Neural cell (in vitro differentiated cells): ENCODE results near the gene CD300LB.
"Not testable (repeated sequence)": the region's sequence is repeated elsewhere in the genome, so short reads cannot be mapped to it uniquely, and the experiment has no call there.

Experiments
- CTCF ChIP-seq: fragments of 450-650 bp; IDR thresholded peaks from 2 replicates; pipeline ENCODE4 v1.5.1; 2014; ENCODE audit warnings: antibody characterized with exemption, mild to moderate bottlenecking, moderate library complexity; ENCODE audit not compliant: poor library complexity, severe bottlenecking
- POLR2AphosphoS5 ChIP-seq: IDR thresholded peaks from 2 replicates; pipeline ENCODE4 v1.6.1; 2012
- SMC3 ChIP-seq: fragments of 450-650 bp; conservative IDR thresholded peaks from 2 replicates; pipeline ENCODE4 v1.6.1; 2014; ENCODE audit warnings: antibody characterized with exemption, mild to moderate bottlenecking, moderate library complexity; ENCODE audit not compliant: poor library complexity
- TAF1 ChIP-seq: IDR thresholded peaks from 2 replicates; pipeline ENCODE4 v1.6.1; 2012; ENCODE audit warnings: low read depth

DNA sequence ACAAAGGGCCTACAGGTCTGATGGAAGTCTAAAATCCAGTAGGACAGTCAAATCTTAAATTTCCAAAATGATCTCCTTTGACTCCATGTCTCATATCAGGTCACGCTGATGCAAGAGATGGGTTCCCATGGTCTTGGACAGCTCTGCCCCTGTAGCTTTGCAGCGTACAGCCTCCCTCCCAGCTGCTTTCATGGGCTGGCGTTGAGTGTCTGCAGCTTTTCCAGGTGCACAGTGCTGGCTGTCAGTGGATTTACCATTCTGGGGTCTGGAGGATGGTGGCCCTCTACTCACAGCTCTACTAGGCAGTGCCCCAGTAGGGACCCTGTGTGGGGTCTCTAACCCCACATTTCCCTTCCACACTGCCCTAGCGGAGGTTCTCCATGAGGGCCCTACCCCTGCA is 43.0 kb downstream of the CD300LB start:
- TF ChIP-seq TAF1, CTCF, POLR2AphosphoS5, SMC3: not testable (repeated sequence)
